GM23248 (cell line): ENCODE measurements around the gene MYO1H.

ENCODE experiments used
- EZH2 ChIP-seq: fragments of 200-600 bp; sonication (generic); IDR thresholded peaks from 2 replicates; pipeline ENCODE4 v1.6.1; 2018; ENCODE audit warnings: antibody characterized with exemption, mild to moderate bottlenecking; ENCODE audit not compliant: insufficient read depth, poor library complexity, severe bottlenecking
- EZH2phosphoT487 ChIP-seq: fragments of 200-600 bp; sonication (generic); IDR thresholded peaks from 2 replicates; pipeline ENCODE4 v1.6.1; 2018; ENCODE audit warnings: antibody characterized with exemption, moderate library complexity, mild to moderate bottlenecking, low read depth; ENCODE audit not compliant: insufficient read depth

- TF ChIP-seq EZH2 (no peak), EZH2phosphoT487 (no peak)
Measured at GRCh38 chr12:109345428-109345827, 2.3 kb upstream of the MYO1H start.
